OCI-LY3 (cell line): ENCODE measurements around the gene CYP46A1.

Source experiments
- CTCF ChIP-seq: fragments of 200-600, 300-600 bp; sonication (generic); IDR thresholded peaks from 2 replicates; pipeline ENCODE4 v1.5.1; 2014; ENCODE audit warnings: antibody characterized with exemption, low read length, low read depth
- EZH2phosphoT487 ChIP-seq: fragments of 200-600 bp; shearing (Covaris generic); IDR thresholded peaks from 2 replicates; pipeline ENCODE4 v1.6.1; 2018; ENCODE audit warnings: antibody characterized with exemption, mixed run types, low read depth

- TF ChIP-seq CTCF (no peak), EZH2phosphoT487 (no peak)
Measured at GRCh38 chr14:99635116-99635515, 49.0 kb upstream of the CYP46A1 start.
